ENCODE data around the gene COL5A1.
"Not testable (repeated sequence)": the region's sequence is repeated elsewhere in the genome, so short reads cannot be mapped to it uniquely, and the experiment has no call there.

The COL5A1 gene

DNA sequence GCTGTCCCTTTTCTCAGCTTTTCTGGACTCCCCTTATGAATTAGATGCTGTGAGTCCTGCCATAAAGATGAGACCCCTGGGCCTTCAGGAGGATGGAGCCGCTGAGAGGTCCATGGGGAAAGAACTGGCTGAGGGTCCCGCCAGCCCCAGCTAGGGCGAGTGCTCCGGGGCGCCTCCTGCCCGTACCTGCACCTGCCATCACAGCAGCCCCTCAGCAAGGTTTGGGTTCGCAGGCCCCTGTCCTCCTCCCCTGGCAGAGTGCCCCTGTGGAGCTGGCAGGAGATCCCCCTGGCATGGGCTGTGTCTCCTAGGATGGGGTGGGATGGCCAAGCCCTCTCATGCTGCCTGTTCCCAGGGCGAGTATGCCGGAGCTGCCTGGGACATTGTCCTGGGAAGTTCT lies 64.2 kb downstream of the COL5A1 start:
- H3K4me3 ChIP-seq (ENCODE audit: low read length): no peak overlapping the region
- TF ChIP-seq ZNF274 (IDR thresholded peaks at IDR 0.05; ENCODE audit: low read depth, low read length): no peak

GRCh38 chr9:134706522-134706921 lies 64.9 kb downstream of the COL5A1 start:
- no peak overlapping the region for H3K4me3 ChIP-seq (ENCODE audit: low read length)
- no peak for TF ChIP-seq ZNF274 (IDR thresholded peaks at IDR 0.05; ENCODE audit: low read depth, low read length)

GRCh38 chr9:134707031-134707680 lies 65.6 kb downstream of the COL5A1 start:
- no peak for TF ChIP-seq ZNF274 (IDR thresholded peaks at IDR 0.05; ENCODE audit: low read depth, low read length)
- H3K4me3 ChIP-seq (ENCODE audit: low read length): no peak overlapping the region

- TF ChIP-seq ZNF274 (IDR thresholded peaks at IDR 0.05; ENCODE audit: low read depth, low read length): no peak
- H3K4me3 ChIP-seq (ENCODE audit: low read length): no peak overlapping the region
Measured at GRCh38 chr9:134707731-134708671, 66.4 kb downstream of the COL5A1 start.

DNA sequence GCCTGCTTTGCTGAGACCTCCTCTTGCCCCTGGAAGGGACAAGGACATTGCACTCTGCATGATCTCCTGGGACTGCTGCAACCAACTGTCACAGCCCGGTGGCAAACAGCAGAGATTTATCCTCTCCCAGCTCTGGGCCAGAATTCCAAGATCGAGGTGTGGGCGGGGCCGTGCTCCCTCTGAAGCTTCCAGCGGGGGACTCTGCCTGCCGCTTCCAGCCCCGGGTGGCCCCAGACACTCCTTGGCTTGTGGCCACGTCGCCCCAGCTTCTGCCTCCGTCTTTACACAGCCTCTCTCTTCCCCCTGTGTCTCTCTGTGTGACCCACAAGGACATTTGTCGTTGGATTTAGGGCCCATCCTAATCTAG lies 67.1 kb downstream of the COL5A1 start:
- no peak for TF ChIP-seq ZNF274 (IDR thresholded peaks at IDR 0.05; ENCODE audit: low read depth, low read length)
- no peak overlapping the region for H3K4me3 ChIP-seq (ENCODE audit: low read length)

DNA sequence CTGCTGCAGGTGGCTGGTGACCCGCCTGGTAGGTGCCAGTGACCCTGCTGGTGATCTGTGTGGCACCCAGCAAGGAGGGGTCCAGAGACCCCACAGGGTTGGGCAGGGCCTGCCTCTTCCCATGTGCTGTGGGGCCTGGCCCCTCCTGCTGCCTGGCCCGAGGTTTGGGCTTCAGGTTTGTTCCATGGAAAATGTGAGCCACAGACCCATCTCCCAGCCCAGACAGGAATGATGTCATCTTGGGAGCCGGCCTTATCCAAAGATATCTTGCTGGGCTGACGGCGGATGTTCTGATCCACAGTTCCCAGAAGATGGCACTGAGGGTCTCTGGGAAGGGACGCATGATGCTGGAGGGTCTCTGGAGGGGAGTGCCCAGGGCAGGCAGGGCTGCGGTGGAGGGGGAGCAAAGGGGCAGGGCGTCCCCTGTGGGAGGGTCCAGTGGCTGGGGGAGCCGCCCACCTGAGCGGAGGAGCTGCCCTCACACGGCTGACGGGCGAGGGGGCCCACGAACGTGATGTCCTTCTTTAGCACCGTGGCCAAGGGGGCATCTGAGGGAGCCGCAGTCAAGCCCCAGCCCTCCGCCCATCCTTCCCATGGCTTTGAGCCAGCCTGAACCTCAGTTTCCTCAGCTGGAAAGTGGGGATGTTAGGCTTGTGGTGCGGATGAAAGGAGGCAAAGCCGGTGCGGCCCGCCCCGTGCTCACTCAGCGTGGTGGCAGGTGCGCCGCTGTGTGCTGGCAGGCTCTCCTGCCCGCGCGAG lies 68.1 kb downstream of the COL5A1 start:
- H3K4me3 ChIP-seq (ENCODE audit: low read length): no peak overlapping the region
- TF ChIP-seq ZNF274 (IDR thresholded peaks at IDR 0.05; ENCODE audit: low read depth, low read length): no peak

- H3K4me3 ChIP-seq (ENCODE audit: low read length): no peak overlapping the region
- no peak for TF ChIP-seq ZNF274 (IDR thresholded peaks at IDR 0.05; ENCODE audit: low read depth, low read length)
Measured at GRCh38 chr9:134710271-134710540, 68.6 kb downstream of the COL5A1 start.

- H3K4me3 ChIP-seq (ENCODE audit: low read length): no peak overlapping the region
- TF ChIP-seq ZNF274 (IDR thresholded peaks at IDR 0.05; ENCODE audit: low read depth, low read length): no peak
Measured at GRCh38 chr9:134710901-134711300, 69.3 kb downstream of the COL5A1 start.

DNA sequence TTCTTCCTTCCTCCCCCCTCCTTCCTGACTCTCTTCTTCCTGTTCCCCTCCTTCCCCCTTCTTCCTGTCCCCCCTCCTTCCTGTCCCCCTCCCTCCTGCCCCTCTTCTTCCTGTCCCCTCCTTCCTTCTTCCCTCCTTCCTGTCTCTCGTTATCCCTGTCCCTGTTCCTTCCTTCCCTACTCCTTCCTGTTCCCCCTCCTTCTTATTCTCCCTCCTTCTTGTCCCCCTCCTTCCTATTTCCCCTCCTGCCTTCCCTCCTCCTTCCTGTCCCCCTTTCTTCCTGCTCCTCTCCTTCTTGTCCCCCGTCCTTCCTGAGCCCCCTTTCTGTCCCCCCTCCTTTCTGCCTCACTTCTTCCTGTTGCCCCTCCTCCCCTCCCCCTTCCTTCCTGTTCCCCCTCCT lies 70.6 kb downstream of the COL5A1 start:
- no peak for TF ChIP-seq ZNF274 (IDR thresholded peaks at IDR 0.05; ENCODE audit: low read depth, low read length)
- H3K4me3 ChIP-seq (ENCODE audit: low read length): no peak overlapping the region

DNA sequence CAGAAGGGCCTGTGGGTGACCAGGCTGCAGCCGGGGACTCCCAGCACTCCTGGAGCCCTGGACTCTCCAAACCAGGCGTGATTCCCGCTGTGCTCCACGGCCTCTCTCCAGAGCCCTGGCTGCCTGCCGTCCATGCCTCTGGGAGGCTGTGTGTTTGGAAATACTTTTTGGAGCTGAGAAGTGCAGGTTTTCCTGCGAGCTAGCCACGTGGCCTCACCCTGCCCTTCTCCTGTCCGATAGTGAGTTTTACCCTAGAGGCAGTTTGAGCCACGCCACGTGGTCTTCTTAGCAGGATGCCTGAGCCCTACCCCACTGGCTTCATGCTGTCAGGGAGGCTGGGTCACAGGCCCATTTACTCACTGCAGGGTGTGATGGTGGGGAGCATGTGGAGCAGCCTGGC lies 71.3 kb downstream of the COL5A1 start:
- no peak for TF ChIP-seq ZNF274 (IDR thresholded peaks at IDR 0.05; ENCODE audit: low read depth, low read length)
- H3K4me3 ChIP-seq (ENCODE audit: low read length): no peak overlapping the region

- H3K4me3 ChIP-seq (ENCODE audit: low read length): not testable (repeated sequence)
Measured at GRCh38 chr9:134715536-134715935, 73.9 kb downstream of the COL5A1 start.

GRCh38 chr9:134716067-134716466 lies 74.5 kb downstream of the COL5A1 start:
- TF ChIP-seq ZNF274 (IDR thresholded peaks at IDR 0.05; ENCODE audit: low read depth, low read length): no peak
- H3K4me3 ChIP-seq (ENCODE audit: low read length): no peak overlapping the region

DNA sequence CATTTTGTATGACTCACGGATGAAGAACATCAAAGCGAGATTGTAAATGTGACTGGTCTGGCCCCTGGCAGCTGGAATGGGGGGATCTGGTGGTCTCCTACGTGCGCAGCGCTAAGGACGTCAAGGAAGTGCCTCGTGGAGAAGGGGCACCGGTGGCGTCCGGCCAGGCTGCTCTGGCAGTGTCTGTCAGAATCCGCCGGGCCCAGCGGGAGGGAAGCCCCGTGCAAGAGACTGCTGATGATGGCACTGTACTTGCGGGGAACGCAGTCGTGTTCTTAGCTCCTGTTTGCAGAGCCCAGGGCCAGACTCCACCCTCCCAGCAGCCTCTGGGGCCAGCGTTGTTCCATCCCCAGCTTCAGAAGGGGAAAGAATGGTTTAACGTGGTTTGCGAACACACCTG lies 75.5 kb downstream of the COL5A1 start:
- TF ChIP-seq ZNF274 (IDR thresholded peaks at IDR 0.05; ENCODE audit: low read depth, low read length): no peak
- H3K4me3 ChIP-seq (ENCODE audit: low read length): no peak overlapping the region

- no peak overlapping the region for H3K4me3 ChIP-seq (ENCODE audit: low read length)
- no peak for TF ChIP-seq ZNF274 (IDR thresholded peaks at IDR 0.05; ENCODE audit: low read depth, low read length)
Measured at GRCh38 chr9:134717924-134718645, 76.5 kb downstream of the COL5A1 start.
